MM.1S (cell line): Measurements from ENCODE around the gene LURAP1L.

Experiments used
- DNase-seq: peaks from one replicate; pipeline ENCODE4 v3.0.0-alpha.2; 2015
- H2AFZ ChIP-seq: fragments of 300-600 bp; sonication (generic); 2 replicates; pipeline ENCODE4 v1.6.0; 2016; ENCODE audit warnings: antibody characterized with exemption, low read length
- H3F3A ChIP-seq: fragments of 300-600 bp; sonication (generic); 2 replicates; pipeline ENCODE4 v1.6.1; 2016; ENCODE audit warnings: mild to moderate bottlenecking, antibody characterized with exemption, low read length, moderate library complexity, mixed read lengths; ENCODE audit not compliant: insufficient read depth
- H3K27ac ChIP-seq: fragments of 300-600 bp; sonication (generic); 2 replicates; pipeline ENCODE4 v1.5.1; 2016; ENCODE audit warnings: mild to moderate bottlenecking, low read length
- H3K27me3 ChIP-seq: fragments of 300-600 bp; sonication (generic); replicated peaks from 2 replicates; pipeline ENCODE4 v1.6.0; 2016; ENCODE audit warnings: low read length; ENCODE audit not compliant: insufficient read depth
- H3K36me3 ChIP-seq: fragments of 300-600 bp; sonication (generic); replicated peaks from 2 replicates; pipeline ENCODE4 v1.6.1; 2016; ENCODE audit warnings: mild to moderate bottlenecking, low read length, mixed read lengths; ENCODE audit not compliant: insufficient read depth
- H3K4me1 ChIP-seq: fragments of 300-600 bp; sonication (generic); 2 replicates; pipeline ENCODE4 v1.6.1; 2016; ENCODE audit warnings: low read length, mixed read lengths
- H3K4me2 ChIP-seq: fragments of 300-600 bp; sonication (generic); 2 replicates; pipeline ENCODE4 v1.6.0; 2016; ENCODE audit warnings: low read depth, low read length
- H3K4me3 ChIP-seq: fragments of 300-600 bp; sonication (generic); 2 replicates; pipeline ENCODE4 v1.5.1; 2016; ENCODE audit warnings: low read length, mixed read lengths
- H3K79me2 ChIP-seq: fragments of 300-600 bp; sonication (generic); 2 replicates; pipeline ENCODE4 v1.6.1; 2016; ENCODE audit warnings: mixed run types, low read length, mixed read lengths
- H3K9ac ChIP-seq: fragments of 300-600 bp; sonication (generic); 2 replicates; pipeline ENCODE4 v1.6.1; 2016; ENCODE audit warnings: low read length, mixed read lengths
- H3K9me2 ChIP-seq: fragments of 300-600 bp; sonication (generic); replicated peaks from 2 replicates; pipeline ENCODE4 v1.6.1; 2016; ENCODE audit warnings: mild to moderate bottlenecking, low read length, mixed read lengths; ENCODE audit not compliant: insufficient read depth
- H3K9me3 ChIP-seq: fragments of 300-600 bp; sonication (generic); replicated peaks from 2 replicates; pipeline ENCODE4 v1.6.1; 2016; ENCODE audit warnings: mild to moderate bottlenecking, low read length, mixed read lengths; ENCODE audit not compliant: insufficient read depth
- H4K20me1 ChIP-seq: fragments of 300-600 bp; sonication (generic); 2 replicates; pipeline ENCODE4 v1.6.1; 2016; ENCODE audit warnings: mild to moderate bottlenecking, low read length, moderate library complexity, mixed read lengths; ENCODE audit not compliant: insufficient read depth
- CTCF ChIP-seq: fragments of 300-600 bp; sonication (generic); IDR thresholded peaks from 2 replicates; pipeline ENCODE4 v1.5.1; 2016; ENCODE audit warnings: antibody characterized with exemption, low read length, mixed read lengths
- EZH2 ChIP-seq: fragments of 300-600 bp; sonication (generic); optimal IDR thresholded peaks from 2 replicates; pipeline ENCODE3; 2017; ENCODE audit warnings: low read depth, mild to moderate bottlenecking, antibody characterized with exemption, low read length, mixed read lengths
- EZH2phosphoT487 ChIP-seq: fragments of 300-600 bp; sonication (generic); IDR thresholded peaks from 2 replicates; pipeline ENCODE4 v1.6.1; 2018; ENCODE audit warnings: antibody characterized with exemption, low read length

LURAP1L gene

GRCh38 chr9:12796601-12797000 lies 21.8 kb downstream of the LURAP1L start:
- Histone ChIP-seq H3F3A (no peaks in the 10 kb centered on the region; the same call in 1 of the 2 replicates), H3K4me1 (no peaks in the 10 kb centered on the region), H2AFZ (no peak overlapping the region), H3K9me3 (no peaks in the 10 kb centered on the region), H3K9ac (no peak overlapping the region), H3K9me2 (no peaks in the 10 kb centered on the region), H3K36me3 (no peaks in the 10 kb centered on the region), H3K27ac (no peak overlapping the region), H4K20me1 (no peaks in the 10 kb centered on the region), H3K27me3 (no peaks in the 10 kb centered on the region), H3K4me2 (no peak overlapping the region), H3K79me2 (no peaks in the 10 kb centered on the region), H3K4me3 (no peak overlapping the region)
- TF ChIP-seq CTCF (no peak), EZH2 (no peak), EZH2phosphoT487 (no peak)
- DNase-seq = no peak

- TF ChIP-seq CTCF = no peak
- H3K27me3 ChIP-seq = no peaks in the 10 kb centered on the region
- no peak overlapping the region for H3K27ac ChIP-seq
- H3F3A ChIP-seq = no peaks in the 10 kb centered on the region; the same call in 1 of the 2 replicates
- no peak overlapping the region for H2AFZ ChIP-seq
- H4K20me1 ChIP-seq = no peaks in the 10 kb centered on the region
- H3K4me2 ChIP-seq = no peak overlapping the region
- H3K79me2 ChIP-seq = no peaks in the 10 kb centered on the region
- no peaks in the 10 kb centered on the region for H3K4me1 ChIP-seq
- H3K4me3 ChIP-seq = no peak overlapping the region
- no peaks in the 10 kb centered on the region for H3K9me3 ChIP-seq
- DNase-seq = no peak
- H3K9me2 ChIP-seq = no peaks in the 10 kb centered on the region
- H3K36me3 ChIP-seq = no peaks in the 10 kb centered on the region
- no peak overlapping the region for H3K9ac ChIP-seq
These were observed 22.2 kb downstream of the LURAP1L start for GRCh38 chr9:12797037-12797436.

- Histone ChIP-seq H3K4me3 (no peak overlapping the region), H3K4me2 (no peak overlapping the region), H4K20me1 (no peaks in the 10 kb centered on the region), H3K79me2 (no peaks in the 10 kb centered on the region), H3K27ac (no peak overlapping the region), H2AFZ (no peak overlapping the region), H3K9ac (no peak overlapping the region), H3K36me3 (no peaks in the 10 kb centered on the region), H3K9me3 (no peaks in the 10 kb centered on the region), H3K9me2 (no peaks in the 10 kb centered on the region), H3K27me3 (no peaks in the 10 kb centered on the region), H3F3A (no peaks in the 10 kb centered on the region; the same call in 1 of the 2 replicates), H3K4me1 (no peaks in the 10 kb centered on the region)
- TF ChIP-seq CTCF (no peak), EZH2phosphoT487 (no peak), EZH2 (no peak)
- DNase-seq = no peak
These were observed 23.4 kb downstream of the LURAP1L start for GRCh38 chr9:12798066-12798770.
